NCI-H460 (cell line): ENCODE measurements around the gene RABL6. TPM values are rescaled to one million over a fixed set of nuclear protein-coding genes. Genes with fewer than 3 reads are reported as not detected.

ENCODE experiments used
- DNase-seq: peaks from one replicate; pipeline ENCODE4 v3.0.0-alpha.2; 2016; ENCODE audit warnings: low read depth; ENCODE audit errors: extremely low read depth
- total RNA-seq: library from RNA; depleted of rRNA; stranded (reverse); fragments of >200 nt; shearing (Covaris generic); gene quantifications from 2 replicates; pipeline ENCODE4 v1.2.3, GENCODE V29; 2014

RABL6 gene
- total RNA-seq, 1 experiment from 2014 or later: 69.4 TPM

GRCh38 chr9:136844761-136845464 is 37.2 kb downstream of the RABL6 start:
- no peak for DNase-seq

GRCh38 chr9:136845465-136846260 is 37.9 kb downstream of the RABL6 start:
- no peak for DNase-seq

- DNase-seq: no peak
These were observed 38.8 kb downstream of the RABL6 start for GRCh38 chr9:136846376-136847087.

GRCh38 chr9:136847088-136847825 is 39.5 kb downstream of the RABL6 start:
- DNase-seq: peak; percentile 56

GRCh38 chr9:136847826-136848392 is 40.2 kb downstream of the RABL6 start:
- DNase-seq: peak; percentile 89

- peak; percentile 18 for DNase-seq
These were observed 40.8 kb downstream of the RABL6 start for GRCh38 chr9:136848393-136849037.

GRCh38 chr9:136849038-136849959 is 41.6 kb downstream of the RABL6 start, which contains the start of gene PHPT1:
TSS of gene PHPT1 (plus strand) at chr9:136849409. CDS start at chr9:136849431, 22 bp downstream.
- DNase-seq: peak; percentile 99

GRCh38 chr9:136849960-136850865 is 42.5 kb downstream of the RABL6 start:
- no peak for DNase-seq

- no peak for DNase-seq
These were observed 43.4 kb downstream of the RABL6 start for GRCh38 chr9:136850866-136851775.

- DNase-seq: no peak
These were observed 44.4 kb downstream of the RABL6 start, which contains the start of gene MAMDC4 for GRCh38 chr9:136851941-136852663. TSS of gene MAMDC4 (plus strand) at chr9:136852346. CDS start at chr9:136852417, 71 bp downstream.

- no peak for DNase-seq
These were observed 45.2 kb downstream of the RABL6 start for GRCh38 chr9:136852664-136853595.

- no peak for DNase-seq
These were observed 45.9 kb downstream of the RABL6 start for GRCh38 chr9:136853596-136854112.

GRCh38 chr9:136854113-136854841 is 46.5 kb downstream of the RABL6 start:
- no peak for DNase-seq
